CD4-positive, alpha-beta T cell treated with Interleukin-2 at 100 ng/mL for 4 hours (primary cell): ENCODE data around the gene AIRE.
A peak's percentile ranks its signal among the peaks of the same experiment; 100 is the strongest.
"Not testable (repeated sequence)": the region's sequence is repeated elsewhere in the genome, so short reads cannot be mapped to it uniquely, and the experiment has no call there.

ENCODE experiments used
- DNase-seq: peaks from one replicate; pipeline ENCODE4 v3.0.0-alpha.2; 2020; ENCODE audit warnings: low spot score

The AIRE gene

GRCh38 chr21:44267655-44268142 lies 18.0 kb upstream of the AIRE start:
- DNase-seq: peak; percentile 27

- no peak for DNase-seq
These were observed 16.6 kb upstream of the AIRE start for GRCh38 chr21:44269090-44269489.

- no peak for DNase-seq
These were observed 14.0 kb upstream of the AIRE start for GRCh38 chr21:44271558-44272283.

GRCh38 chr21:44272284-44272858 lies 13.3 kb upstream of the AIRE start:
- DNase-seq: no peak

GRCh38 chr21:44273046-44273445 lies 12.6 kb upstream of the AIRE start:
- no peak for DNase-seq

GRCh38 chr21:44275041-44275440 lies 10.6 kb upstream of the AIRE start:
- DNase-seq: no peak

- DNase-seq: no peak
These were observed 6.1 kb upstream of the AIRE start for GRCh38 chr21:44279354-44280260.

- no peak for DNase-seq
These were observed 3.9 kb upstream of the AIRE start for GRCh38 chr21:44281801-44282200.

GRCh38 chr21:44282370-44282769 lies 3.3 kb upstream of the AIRE start:
- no peak for DNase-seq

GRCh38 chr21:44283211-44283785 lies 2.4 kb upstream of the AIRE start:
- DNase-seq: not testable (repeated sequence)

- no peak for DNase-seq
These were observed 1.7 kb upstream of the AIRE start for GRCh38 chr21:44283948-44284347.

- DNase-seq: no peak
These were observed 525 bp downstream of the AIRE start for GRCh38 chr21:44286086-44286715.

GRCh38 chr21:44286716-44287632 lies 1.3 kb downstream of the AIRE start:
- no peak for DNase-seq

GRCh38 chr21:44288251-44289110 lies 2.8 kb downstream of the AIRE start:
- no peak for DNase-seq

- DNase-seq: no peak
These were observed 3.8 kb downstream of the AIRE start for GRCh38 chr21:44289381-44290010.

- DNase-seq: no peak
These were observed 4.8 kb downstream of the AIRE start for GRCh38 chr21:44290327-44291077.

GRCh38 chr21:44291078-44291935 lies 5.6 kb downstream of the AIRE start:
- no peak for DNase-seq
